ENCODE measurements around the gene P2RX3. TPM values are rescaled to one million over a fixed set of nuclear protein-coding genes. Genes with fewer than 3 reads are reported as not detected.
A peak's percentile ranks its signal among the peaks of the same experiment; 100 is the strongest.

The P2RX3 gene
- total and polyA plus RNA-seq, 10 of the 15 experiments (the other 5 are each of a cell fraction or from before 2014, with no cell fraction given) = 0.05 to 0.12 TPM; not detected in 8

GRCh38 chr11:57405271-57405860 is 67.2 kb downstream of the P2RX3 start:
- Histone ChIP-seq H3K79me2 (ENCODE audit: control insufficient read depth, insufficient read depth, low read length) (no peaks in the 10 kb centered on the region; the same call in 1 of the 2 replicates), H3K27me3 (replicated peaks in 1 of 2; ENCODE audit: control insufficient read depth in 2 of 2, insufficient read depth in 2 of 2, low read length in 1 of 2) (no peaks in the 10 kb centered on the region), H4K20me1 (ENCODE audit: control insufficient read depth, insufficient read depth) (no peaks in the 10 kb centered on the region), H3K4me2 (ENCODE audit: control insufficient read depth, insufficient read depth) (no peak overlapping the region), H3K4me3 (no peak overlapping the region), H3K27ac (ENCODE audit: control insufficient read depth, insufficient read depth) (0 out of 2 replicates have a peak overlapping the region, but pooled peaks have one; percentile 55), H3K9me3 (replicated peaks; ENCODE audit: control insufficient read depth, insufficient read depth, low read length) (no peaks in the 10 kb centered on the region), H3K9ac (ENCODE audit: control insufficient read depth, insufficient read depth, low read length) (no peak overlapping the region), H2AFZ (ENCODE audit: control insufficient read depth, low read depth, low read length) (no peak overlapping the region), H3K36me3 (ENCODE audit: control insufficient read depth in 2 of 2, insufficient read depth in 2 of 2, low read length in 1 of 2) (peaks cover 31 to 36% of the 10 kb centered on the region in 2 experiments), H3K4me1 (ENCODE audit: control insufficient read depth, insufficient read depth, low read length) (peaks cover 19% of the 10 kb centered on the region)
- ChIA-PET SMC1A (ENCODE audit: uncharacterized antibody, unreplicated experiment) (interaction anchor here (0.6 to 1.6 kb wide), 5 partner anchors 8 to 74 kb away, joined by 3 to 5 read pairs (median 3); no protein-coding TSS in a partner anchor), CTCF (interaction anchor here (0.5 to 0.6 kb wide), 2 partner anchors 52 to 191 kb away, joined by 3 read pairs; no protein-coding TSS in a partner anchor), RAD21 (ENCODE audit: unreplicated experiment) (interaction anchor here (3.4 kb wide), 1 partner anchor 20 kb away, joined by 21 read pairs; no protein-coding TSS in a partner anchor), POLR2A (interaction anchor here (0.6 to 2.4 kb wide), 3 partner anchors 14 to 363 kb away, joined by 3 to 11 read pairs (median 3); no protein-coding TSS in a partner anchor)
- DNase-seq (ENCODE audit: low read depth, low spot score) (no peak), FAIRE-seq (no peak), ATAC-seq (no peak)
- intact Hi-C loops (cut with micrococcal nuclease; ENCODE audit: unreplicated experiment) = no loop called here
- 82% methylated on average over 4 of the region's 4 CpGs for WGBS (ENCODE audit: insufficient coverage, insufficient replicate concordance, low lambda C conversion rate, missing lambda C conversion rate)
- TF ChIP-seq SRF (IDR thresholded peaks at IDR 0.05; ENCODE audit: low read depth in 2 of 2, low read length in 2 of 2) = no peak
- no peak for TF ChIP-seq STAT3 (IDR thresholded peaks at IDR 0.05; ENCODE audit: low read depth, low read length)
- TF ChIP-seq SMARCA5 (IDR thresholded peaks at IDR 0.05) = no peak
- TF ChIP-seq RELA (IDR thresholded peaks at IDR 0.05; ENCODE audit: borderline replicate concordance, partially characterized antibody) = no peak
- no peak for TF ChIP-seq NBN (IDR thresholded peaks at IDR 0.05)
- TF ChIP-seq POU2F2 (IDR thresholded peaks at IDR 0.05; ENCODE audit: borderline replicate concordance, low read depth, low read length) = no peak
- no peak for TF ChIP-seq EZH2 (IDR thresholded peaks at IDR 0.05; ENCODE audit: borderline replicate concordance, control insufficient read depth, low read depth, low read length)
- TF ChIP-seq PAX5 (IDR thresholded peaks at IDR 0.05; ENCODE audit: borderline replicate concordance, low read depth, low read length) = no peak
- TF ChIP-seq ZBED1 (IDR thresholded peaks at IDR 0.05; ENCODE audit: borderline replicate concordance) = no peak
- TF ChIP-seq NR2C2 (IDR thresholded peaks at IDR 0.05; ENCODE audit: borderline replicate concordance, control insufficient read depth, insufficient read length, low read depth) = no peak
- no peak for TF ChIP-seq ZNF384 (IDR thresholded peaks at IDR 0.05; ENCODE audit: borderline replicate concordance, low read depth, low read length)
- in situ Hi-C loops (cut with MboI) = no loop called here
- no TSS peak for BruUV-seq (replicated peaks)
